OCI-LY7 (cell line): ENCODE results near the gene COL5A1. TPM values are rescaled to one million over a fixed set of nuclear protein-coding genes. Genes with fewer than 3 reads are reported as not detected.

Experiments used
- BruUV-seq: library from RNA; stranded (reverse); fragments of 400-500 nt; replicated peaks from 2 replicates; lab custom pipeline; 2021; lab: Mats Ljungman, UMichigan
- CTCF ChIA-PET: fragments of 300-600 bp; sonication (Branson Sonifier 250); formaldehyde crosslinking; loops from one replicate; lab custom pipeline; 2022; ENCODE audit warnings: antibody characterized with exemption; ENCODE audit not compliant: unreplicated experiment; lab: Charles Lee
- POLR2A ChIA-PET: fragments of 300-600 bp; sonication (Branson Sonifier 250); formaldehyde crosslinking; loops from one replicate; lab custom pipeline; 2022; ENCODE audit warnings: antibody characterized with exemption; lab: Charles Lee
- DNase-seq: peaks from one replicate; pipeline ENCODE4 v3.0.0-alpha.2; 2015; ENCODE audit warnings: low spot score
- H2AFZ ChIP-seq: fragments of 200-600 bp; sonication (generic), shearing (Covaris generic); 2 replicates; pipeline ENCODE4 v1.6.1; 2014; ENCODE audit warnings: mild to moderate bottlenecking, antibody characterized with exemption, low read length, moderate library complexity
- H3K27ac ChIP-seq: fragments of 200-600 bp; sonication (generic); 2 replicates; pipeline ENCODE4 v1.5.1; 2014; ENCODE audit warnings: mixed run types, low read depth, mild to moderate bottlenecking, moderate library complexity, low read length, inconsistent platforms; ENCODE audit not compliant: poor library complexity, severe bottlenecking
- H3K36me3 ChIP-seq: fragments of 200-600 bp; sonication (generic); 2 replicates; pipeline ENCODE4 v1.6.1; 2014; ENCODE audit warnings: mild to moderate bottlenecking, antibody characterized with exemption, low read length, moderate library complexity, mixed read lengths; ENCODE audit not compliant: insufficient read depth
- H3K4me1 ChIP-seq: fragments of 200-600 bp; sonication (generic); 2 replicates; pipeline ENCODE4 v1.5.1; 2014; ENCODE audit warnings: mild to moderate bottlenecking, low read length; ENCODE audit not compliant: insufficient read depth, poor library complexity, severe bottlenecking
- H3K4me2 ChIP-seq: fragments of 200-600 bp; sonication (generic); 2 replicates; pipeline ENCODE4 v1.6.1; 2014; ENCODE audit warnings: mild to moderate bottlenecking, low read length
- H3K4me3 ChIP-seq: fragments of 200-600 bp; sonication (generic); 2 replicates; pipeline ENCODE4 v1.5.1; 2014; ENCODE audit warnings: mild to moderate bottlenecking, low read depth, low read length; ENCODE audit not compliant: poor library complexity, severe bottlenecking
- H3K79me2 ChIP-seq: fragments of 200-600 bp; sonication (generic); 2 replicates; pipeline ENCODE4 v1.6.1; 2016; ENCODE audit warnings: low read depth, mild to moderate bottlenecking, low read length, moderate library complexity, mixed read lengths; ENCODE audit not compliant: insufficient read depth
- H3K9me2 ChIP-seq: fragments of 200-600 bp; sonication (generic); 2 replicates; pipeline ENCODE4 v1.6.1; 2016; ENCODE audit warnings: mild to moderate bottlenecking, low read length, mixed read lengths; ENCODE audit not compliant: insufficient read depth
- H3K9me3 ChIP-seq: fragments of 200-600 bp; sonication (generic); 2 replicates; pipeline ENCODE4 v1.6.1; 2014; ENCODE audit warnings: mild to moderate bottlenecking, mixed run types, low read length, mixed read lengths
- H4K20me1 ChIP-seq: fragments of 200-600 bp; sonication (generic); 2 replicates; pipeline ENCODE4 v1.6.1; 2014; ENCODE audit warnings: mild to moderate bottlenecking, antibody characterized with exemption, low read length, moderate library complexity, mixed read lengths; ENCODE audit not compliant: insufficient read depth
- CTCF ChIP-seq: fragments of 200-600 bp; sonication (generic); conservative IDR thresholded peaks from 2 replicates; pipeline ENCODE4 v1.5.1; 2014; ENCODE audit warnings: mild to moderate bottlenecking, antibody characterized with exemption, low read length, moderate library complexity, mixed read lengths
- EZH2phosphoT487 ChIP-seq: fragments of 200-600 bp; sonication (generic); IDR thresholded peaks from 2 replicates; pipeline ENCODE4 v1.6.1; 2018; ENCODE audit warnings: low read depth, borderline replicate concordance, mild to moderate bottlenecking, mixed run types, antibody characterized with exemption, low read length, moderate library complexity, mixed read lengths
- intact Hi-C: fragments of 100-400 bp; cut with micrococcal nuclease; formaldehyde crosslinking; loops from one replicate; pipeline ENCODE4 v1.10.0; 2022; ENCODE audit not compliant: unreplicated experiment
- total RNA-seq, 2 experiments: library from RNA; depleted of rRNA in 1 of 2; stranded (reverse); fragments of >200 nt in 1 of 2; shearing (Covaris generic) in 1 of 2; gene quantifications; 2 replicates each; pipeline ENCODE4 v1.2.3, GENCODE V29; 2014 to 2022

The COL5A1 gene
- total RNA-seq, 2 experiments from 2014 or later = 12.2 to 28.6 TPM

GRCh38 chr9:134619983-134620661 is 21.5 kb upstream of the COL5A1 start:
- ChIA-PET CTCF (no interaction called here), POLR2A (no interaction called here)
- no peaks in the 10 kb centered on the region for H3K36me3 ChIP-seq
- no peaks in the 10 kb centered on the region for H3K9me2 ChIP-seq
- H3K79me2 ChIP-seq = no peaks in the 10 kb centered on the region
- no peaks in the 10 kb centered on the region for H3K4me1 ChIP-seq
- intact Hi-C loops = no loop called here
- H4K20me1 ChIP-seq = no peaks in the 10 kb centered on the region
- no peak for DNase-seq
- BruUV-seq = no TSS peak
- H3K4me3 ChIP-seq = no peak overlapping the region
- H3K4me2 ChIP-seq = no peak overlapping the region
- H3K9me3 ChIP-seq = no peaks in the 10 kb centered on the region
- no peak overlapping the region for H2AFZ ChIP-seq
- no peak overlapping the region for H3K27ac ChIP-seq
- TF ChIP-seq CTCF (no peak), EZH2phosphoT487 (no peak)

- Histone ChIP-seq H2AFZ (no peak overlapping the region), H3K4me1 (no peaks in the 10 kb centered on the region), H3K36me3 (no peaks in the 10 kb centered on the region), H3K9me2 (no peaks in the 10 kb centered on the region), H3K4me2 (no peak overlapping the region), H4K20me1 (no peaks in the 10 kb centered on the region), H3K9me3 (no peaks in the 10 kb centered on the region), H3K27ac (no peak overlapping the region), H3K79me2 (no peaks in the 10 kb centered on the region), H3K4me3 (no peak overlapping the region)
- intact Hi-C loops = no loop called here
- ChIA-PET POLR2A (no interaction called here), CTCF (interaction anchor here (0.6 kb wide), 1 partner anchor 12 kb away, joined by 3 read pairs; no protein-coding TSS in a partner anchor)
- no TSS peak for BruUV-seq
- DNase-seq = no peak
- TF ChIP-seq EZH2phosphoT487 (no peak), CTCF (no peak)
Measured at GRCh38 chr9:134620751-134621557, 20.6 kb upstream of the COL5A1 start.
